A204.1 (cell line): ENCODE measurements around the gene SLC2A9.
"Not testable (repeated sequence)": the region's sequence is repeated elsewhere in the genome, so short reads cannot be mapped to it uniquely, and the experiment has no call there.

Experiments
- FAIRE-seq: peaks from 2 replicates; lab custom pipeline; 2012; peaks lifted over from hg19 to GRCh38; lab: Jason Lieb, UNC

SLC2A9 gene

DNA sequence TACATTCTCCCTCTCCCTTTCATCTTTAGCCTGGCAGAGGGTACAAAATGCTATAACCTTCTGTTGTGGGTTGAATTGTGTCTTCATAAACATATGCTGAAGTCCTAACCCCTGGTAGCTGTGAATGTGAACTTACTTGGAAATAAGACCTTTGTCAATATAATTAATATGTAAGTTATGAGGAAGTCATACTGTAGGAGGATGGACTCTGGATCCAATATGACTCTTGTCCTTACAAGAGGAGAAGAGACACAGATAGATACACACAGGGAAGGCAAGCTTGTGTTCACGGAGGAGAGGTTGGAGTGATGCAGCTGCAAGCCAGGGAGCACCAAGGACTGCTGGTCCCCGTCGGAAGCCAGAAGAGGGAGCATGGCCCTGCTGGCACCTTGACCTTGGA is 94.7 kb downstream of the SLC2A9 start:
- FAIRE-seq: no peak

DNA sequence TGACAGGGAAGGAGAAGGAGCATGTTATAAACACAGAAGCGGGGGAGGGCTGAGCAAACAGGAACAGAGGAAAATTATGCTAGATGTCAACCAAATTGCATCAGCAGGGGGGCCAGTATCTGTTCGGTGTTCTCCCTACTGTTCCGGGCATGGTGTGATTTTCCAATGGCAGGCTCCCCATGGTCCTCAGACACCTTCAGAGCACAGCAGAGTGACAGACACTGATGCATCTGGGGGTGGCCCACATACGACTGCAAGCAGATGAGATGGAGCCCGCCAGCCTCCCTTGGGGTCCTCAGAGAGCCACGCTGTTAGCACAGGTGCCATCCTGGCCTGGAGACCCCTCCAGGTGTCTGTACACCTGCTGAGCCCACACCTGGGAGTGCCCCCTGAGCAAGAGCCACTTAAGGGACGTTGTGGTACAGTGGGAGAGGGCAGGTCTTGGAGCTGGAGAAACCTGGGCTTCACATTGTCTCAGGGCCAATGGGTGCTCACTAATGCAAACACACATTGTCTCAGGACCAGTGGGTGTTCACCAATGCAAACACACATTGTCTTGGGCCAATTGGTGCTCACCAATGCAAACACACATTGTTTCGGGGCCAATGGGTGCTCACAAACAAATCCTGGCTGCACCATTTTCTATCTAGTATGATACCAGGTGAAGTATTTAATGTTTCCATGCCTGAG is 95.4 kb downstream of the SLC2A9 start:
- no peak for FAIRE-seq

DNA sequence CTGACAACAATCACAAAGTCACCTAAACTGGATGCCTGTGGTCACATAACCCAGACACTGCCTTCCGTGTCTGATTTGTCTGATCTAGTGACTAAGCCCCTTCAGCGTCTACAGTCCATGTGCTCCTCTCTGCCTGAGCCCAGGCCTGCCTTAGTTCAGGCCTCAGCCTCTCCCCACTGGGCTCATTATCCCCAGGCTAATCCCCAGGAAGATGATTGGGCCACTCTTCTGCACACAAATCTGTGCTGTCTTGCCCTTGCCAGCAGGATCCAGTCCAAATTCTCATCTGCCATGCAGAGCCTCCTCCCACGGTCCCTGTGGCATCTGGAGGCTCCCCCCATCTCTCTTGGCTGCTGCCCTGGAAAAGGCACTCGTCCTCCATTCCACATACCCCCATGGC is 96.5 kb downstream of the SLC2A9 start:
- FAIRE-seq: no peak

DNA sequence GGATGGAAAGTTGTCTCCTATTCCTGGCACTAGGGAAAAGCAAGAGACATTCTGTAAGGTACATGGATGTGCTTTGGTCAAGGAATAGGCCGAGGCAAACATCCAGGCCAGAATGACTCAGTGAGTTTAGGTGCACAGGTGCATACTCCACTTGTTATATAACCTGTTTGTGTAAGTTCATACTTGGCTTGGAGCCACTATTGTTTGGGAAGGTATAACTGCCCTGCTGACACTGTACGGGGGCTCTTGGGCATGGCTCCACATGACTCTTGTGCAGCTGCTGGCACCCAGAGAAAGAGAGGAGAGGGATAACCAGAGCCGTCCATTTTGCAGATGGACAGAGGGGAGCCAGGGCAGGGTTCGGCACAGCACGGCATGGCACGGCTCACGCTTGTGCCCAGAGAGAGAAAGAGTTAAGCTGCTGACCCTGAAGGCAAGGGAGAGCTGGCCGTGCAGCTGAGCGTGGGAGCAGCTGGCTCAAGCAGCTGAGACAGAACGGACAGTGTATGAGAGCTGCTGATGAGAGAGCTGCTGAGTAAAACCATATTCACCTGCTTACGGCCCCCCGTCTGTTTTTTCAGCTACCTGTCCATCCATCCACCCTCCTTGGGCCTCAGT is 98.0 kb downstream of the SLC2A9 start:
- no peak for FAIRE-seq

DNA sequence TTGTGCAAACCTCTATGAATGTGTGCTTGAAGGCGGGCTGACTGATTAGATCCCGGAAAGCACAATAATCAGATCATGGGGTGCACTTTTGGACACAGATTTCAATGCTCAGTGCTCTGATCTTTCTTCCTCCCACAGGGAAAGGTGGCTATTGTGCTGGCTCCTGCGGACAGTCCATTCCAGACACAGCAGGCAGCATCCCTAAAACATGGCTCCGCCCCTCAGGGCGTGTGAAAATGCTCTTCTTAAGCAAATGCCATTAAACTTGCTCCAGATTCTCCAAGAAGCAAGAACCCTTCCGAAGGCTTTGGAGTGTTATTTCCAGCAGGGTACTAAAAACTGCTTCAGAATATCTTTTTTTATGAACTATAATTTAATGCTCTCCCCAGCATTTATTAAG is 100.0 kb downstream of the SLC2A9 start:
- no peak for FAIRE-seq

DNA sequence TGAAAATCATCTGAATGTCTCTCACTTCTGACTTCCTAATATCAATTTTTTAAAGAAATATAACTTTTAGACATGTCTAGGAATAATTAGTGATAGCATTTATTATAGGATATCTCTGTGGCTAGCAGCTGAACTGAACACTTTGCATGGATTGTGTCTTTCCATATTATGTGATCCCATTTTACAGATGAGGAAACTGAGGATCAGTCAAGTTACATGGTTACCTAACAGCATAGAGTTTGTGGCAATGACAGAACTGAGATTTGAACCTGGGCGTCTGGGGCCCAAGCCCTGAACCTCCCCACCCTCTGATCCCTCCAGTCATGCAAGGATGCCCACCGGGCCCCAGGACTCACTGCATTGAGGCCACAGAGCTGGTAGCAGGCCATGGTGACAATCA is 101.3 kb downstream of the SLC2A9 start:
- no peak for FAIRE-seq

DNA sequence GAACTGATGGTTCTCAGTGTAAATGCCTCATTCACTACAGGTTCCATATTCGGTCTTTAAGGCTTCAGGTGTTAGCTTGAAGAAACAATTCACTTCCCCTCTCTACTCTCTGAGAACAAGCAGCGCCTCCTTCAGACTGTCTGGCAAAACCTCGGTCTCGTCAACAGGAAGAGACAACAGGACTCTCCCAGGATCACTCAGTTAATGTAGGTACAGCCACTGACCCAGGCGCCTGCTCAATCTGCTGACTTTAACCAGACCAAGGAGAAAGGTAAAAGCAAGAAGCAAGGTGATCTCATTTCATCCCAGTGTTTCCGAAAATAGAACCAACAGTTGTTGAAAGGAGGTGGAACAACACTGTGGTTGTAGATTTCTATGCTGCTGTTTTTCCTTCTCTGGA is 102.2 kb downstream of the SLC2A9 start:
- FAIRE-seq: no peak

DNA sequence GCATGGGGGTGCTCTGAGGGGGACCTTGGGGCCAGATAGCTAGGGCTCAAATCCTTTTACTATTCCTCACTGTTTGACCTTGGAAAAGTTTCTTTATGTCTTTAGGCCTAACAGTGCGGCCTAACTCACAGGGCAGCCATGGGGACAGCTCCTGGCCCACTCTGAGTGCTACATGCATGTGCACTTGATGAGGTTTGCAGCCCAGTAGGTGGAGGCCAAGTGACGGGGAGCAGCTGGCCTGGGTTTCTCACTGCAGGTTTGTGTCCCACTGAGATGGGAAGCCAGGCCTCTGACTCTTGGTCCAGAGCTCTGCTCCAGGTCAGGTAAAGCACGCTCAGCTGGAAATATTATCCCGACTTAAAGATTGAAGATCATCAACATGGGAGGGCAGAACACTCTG is 102.8 kb downstream of the SLC2A9 start:
- FAIRE-seq: no peak

DNA sequence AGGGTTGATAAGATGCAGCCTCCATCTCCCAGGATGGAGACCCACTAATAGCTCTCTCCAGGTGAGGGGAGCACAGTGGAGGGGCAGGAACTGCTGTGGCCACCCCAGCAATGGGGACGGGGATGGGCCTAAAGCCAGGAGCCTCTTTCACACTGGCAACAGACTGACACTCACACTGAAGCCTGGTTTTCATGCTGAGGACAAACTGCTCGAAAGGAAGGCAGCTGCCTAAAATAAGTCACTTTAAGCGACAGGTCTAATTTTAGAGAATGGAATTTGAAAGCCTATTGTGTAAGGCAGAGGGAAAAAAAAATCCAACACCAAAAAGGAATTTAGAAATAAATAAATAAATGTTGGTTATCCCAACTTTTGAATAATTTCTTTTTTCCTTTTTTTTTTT is 104.4 kb downstream of the SLC2A9 start:
- FAIRE-seq: no peak

DNA sequence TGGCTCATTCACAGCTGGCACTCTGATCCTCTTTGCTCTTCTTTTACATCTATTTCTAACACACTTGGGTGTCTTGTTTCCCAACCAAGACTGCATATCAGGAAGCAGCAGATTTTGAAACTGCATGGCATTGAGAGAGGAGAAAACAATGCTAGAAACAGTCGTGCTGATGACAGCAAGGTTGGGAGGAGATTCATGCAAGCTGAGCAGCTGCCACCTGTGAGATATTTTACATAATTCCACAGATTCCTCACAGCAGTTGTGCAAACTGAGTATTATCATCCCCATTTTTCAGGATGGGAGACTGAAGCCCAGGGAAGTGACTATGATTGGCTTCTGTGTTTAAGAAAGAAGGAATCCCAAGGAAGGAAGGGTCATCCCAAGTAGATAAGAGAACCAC is 105.0 kb downstream of the SLC2A9 start:
- FAIRE-seq: no peak

DNA sequence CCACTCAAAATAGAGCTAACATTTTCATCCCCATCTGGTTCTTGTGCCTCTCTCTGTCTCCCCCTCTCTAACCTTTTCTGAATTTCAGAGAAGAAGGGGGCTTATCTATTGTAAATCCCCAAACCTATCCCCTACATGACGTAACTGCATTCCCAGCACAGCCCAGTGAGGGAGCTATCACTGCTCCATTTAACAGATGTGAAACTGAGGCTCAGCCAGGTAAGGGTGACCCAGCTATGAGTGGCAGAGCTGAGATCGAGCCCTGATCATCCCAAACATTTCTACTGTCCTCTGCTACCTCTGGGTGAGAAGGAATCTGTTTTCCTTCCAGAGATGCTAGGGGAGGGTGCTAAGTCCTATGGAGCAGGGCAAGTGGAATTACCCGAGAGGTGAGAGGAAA is 107.5 kb downstream of the SLC2A9 start:
- FAIRE-seq: no peak

DNA sequence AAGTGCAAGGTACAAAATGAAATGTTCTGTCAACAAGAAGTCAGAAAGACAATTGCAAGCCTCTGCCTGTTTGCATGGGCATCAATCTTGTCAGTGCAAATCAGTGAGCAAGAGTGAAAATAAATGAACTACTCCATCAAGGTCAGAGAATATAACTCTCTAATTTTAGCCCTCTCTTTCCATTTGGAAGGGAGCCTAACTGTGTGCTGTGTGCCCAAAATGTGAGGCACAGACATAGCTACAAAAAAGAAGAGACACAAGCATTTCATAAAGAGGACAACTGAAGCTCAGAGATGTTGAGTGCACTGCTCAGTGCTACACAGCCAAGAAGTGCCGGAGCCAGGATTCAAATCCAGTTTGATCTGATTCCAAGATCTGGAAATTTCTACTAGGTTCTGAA is 114.3 kb downstream of the SLC2A9 start:
- FAIRE-seq: no peak

DNA sequence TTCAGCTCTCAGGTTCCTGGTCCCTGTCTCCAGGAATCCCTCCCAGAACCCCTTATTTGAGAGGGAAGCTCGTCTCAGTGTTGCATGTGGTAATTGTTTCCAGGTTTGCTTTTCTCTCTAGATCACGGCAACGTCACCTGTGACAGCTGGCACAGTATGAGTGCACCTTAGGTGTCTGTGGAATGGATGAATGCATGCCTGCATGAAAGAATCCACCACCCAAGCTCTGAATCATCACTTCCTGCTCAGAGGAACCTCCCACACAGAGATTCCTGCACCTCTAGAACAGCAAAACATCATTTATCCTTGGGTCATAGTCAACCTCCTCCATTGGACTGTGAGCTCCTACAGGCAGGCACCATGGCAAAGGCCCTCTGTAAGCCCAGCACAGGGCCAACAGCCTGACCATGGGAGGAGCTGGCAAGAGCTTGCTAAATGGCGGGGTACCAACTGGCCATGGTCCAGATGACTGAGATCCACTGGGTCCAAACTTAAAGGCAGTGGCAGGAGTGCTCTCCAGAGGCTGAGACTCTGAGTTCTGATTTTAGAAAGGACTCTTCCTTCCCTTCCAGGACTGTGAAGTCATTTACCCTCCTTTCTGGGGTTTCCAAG is 116.2 kb downstream of the SLC2A9 start:
- FAIRE-seq: no peak

DNA sequence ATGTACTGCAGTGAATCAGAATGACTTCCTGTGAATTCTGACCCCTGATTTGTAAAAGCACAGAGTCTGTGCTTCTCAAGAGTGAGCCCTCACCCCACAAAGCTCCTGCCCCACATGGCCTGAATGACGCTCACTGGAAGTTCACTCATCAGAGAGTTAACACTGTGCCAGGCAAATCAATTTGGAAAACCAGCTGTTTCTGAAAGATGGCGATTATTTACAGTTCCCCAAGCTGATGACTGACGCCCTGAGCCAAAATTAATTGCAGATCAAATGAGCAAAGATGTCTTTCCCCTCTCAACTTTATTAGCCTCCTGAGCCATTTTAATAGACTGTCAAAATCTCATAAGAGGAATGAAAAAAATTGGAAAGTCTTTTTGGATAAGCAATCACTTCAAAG is 118.0 kb downstream of the SLC2A9 start:
- no peak for FAIRE-seq

DNA sequence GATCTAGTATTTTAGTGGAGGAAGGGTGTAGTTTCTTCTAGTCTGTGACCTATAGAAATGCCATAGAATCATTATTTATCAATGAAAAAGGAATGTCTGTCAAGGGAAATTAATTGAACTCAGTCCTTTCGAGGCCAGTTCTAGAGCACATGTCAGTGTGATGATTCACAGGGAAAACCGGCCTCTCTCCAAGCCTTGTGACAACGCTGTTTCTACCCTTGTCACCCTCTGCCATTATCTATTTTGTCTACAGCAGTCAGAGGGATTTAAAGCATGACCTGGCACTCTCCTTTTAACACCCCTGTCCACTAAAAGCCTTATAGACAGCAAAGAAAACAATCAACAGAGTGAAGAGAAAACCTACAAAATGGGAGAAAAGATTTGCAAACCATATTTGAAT is 120.0 kb downstream of the SLC2A9 start:
- FAIRE-seq: no peak

DNA sequence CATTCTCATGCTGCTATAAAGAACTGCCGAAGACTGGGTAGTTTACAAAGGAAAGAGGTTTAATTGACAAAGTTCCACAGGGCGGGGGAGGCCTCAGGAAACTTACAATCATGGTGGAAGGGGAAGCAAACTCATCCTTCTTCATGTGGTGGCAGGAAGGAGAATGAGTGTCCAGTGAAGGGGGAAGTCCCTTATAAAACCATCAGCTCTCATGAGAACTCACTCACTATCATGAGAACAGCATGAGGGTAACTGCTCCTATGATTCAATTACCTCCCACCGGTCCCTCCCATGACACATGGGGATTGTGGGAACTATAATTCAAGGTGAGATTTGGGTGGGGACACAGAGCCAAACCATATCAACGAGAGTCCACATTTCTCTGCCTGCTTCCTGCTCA is 120.7 kb downstream of the SLC2A9 start:
- FAIRE-seq: not testable (repeated sequence)

DNA sequence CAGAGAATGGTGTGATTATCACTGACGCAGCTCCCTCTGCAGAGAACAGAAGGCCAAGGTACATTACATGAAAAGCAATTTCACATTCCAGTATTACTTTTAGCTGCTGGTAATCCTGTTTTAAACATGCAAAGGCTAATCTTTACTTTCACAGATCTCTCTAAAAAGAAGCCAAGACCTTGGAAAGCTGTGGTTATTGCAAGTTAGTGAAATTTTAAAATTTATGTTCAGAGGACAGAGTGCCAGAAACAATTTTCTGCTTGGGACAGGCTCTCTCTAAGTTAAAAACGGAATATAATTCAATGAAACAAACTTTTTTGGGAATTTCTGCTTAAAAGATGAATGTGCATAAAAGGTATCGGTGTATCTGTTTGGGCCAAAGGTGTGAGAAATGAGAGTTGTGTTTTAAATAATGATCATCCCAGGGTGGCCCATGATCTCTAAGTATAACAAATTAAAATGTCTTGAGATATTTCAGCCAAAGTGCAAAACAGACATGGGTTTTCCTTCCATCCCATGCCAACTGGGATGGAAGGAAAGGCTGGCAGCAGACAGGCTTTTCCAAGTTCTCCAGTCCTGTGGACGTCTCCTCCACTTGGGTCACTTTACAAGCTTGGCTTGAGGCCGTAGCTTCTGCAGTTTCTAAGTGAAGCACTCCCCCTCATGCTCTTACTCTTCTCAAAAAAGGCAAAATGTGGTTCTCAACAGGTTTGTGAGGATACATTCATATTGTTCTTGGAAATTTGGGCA is 121.8 kb downstream of the SLC2A9 start:
- FAIRE-seq: no peak

DNA sequence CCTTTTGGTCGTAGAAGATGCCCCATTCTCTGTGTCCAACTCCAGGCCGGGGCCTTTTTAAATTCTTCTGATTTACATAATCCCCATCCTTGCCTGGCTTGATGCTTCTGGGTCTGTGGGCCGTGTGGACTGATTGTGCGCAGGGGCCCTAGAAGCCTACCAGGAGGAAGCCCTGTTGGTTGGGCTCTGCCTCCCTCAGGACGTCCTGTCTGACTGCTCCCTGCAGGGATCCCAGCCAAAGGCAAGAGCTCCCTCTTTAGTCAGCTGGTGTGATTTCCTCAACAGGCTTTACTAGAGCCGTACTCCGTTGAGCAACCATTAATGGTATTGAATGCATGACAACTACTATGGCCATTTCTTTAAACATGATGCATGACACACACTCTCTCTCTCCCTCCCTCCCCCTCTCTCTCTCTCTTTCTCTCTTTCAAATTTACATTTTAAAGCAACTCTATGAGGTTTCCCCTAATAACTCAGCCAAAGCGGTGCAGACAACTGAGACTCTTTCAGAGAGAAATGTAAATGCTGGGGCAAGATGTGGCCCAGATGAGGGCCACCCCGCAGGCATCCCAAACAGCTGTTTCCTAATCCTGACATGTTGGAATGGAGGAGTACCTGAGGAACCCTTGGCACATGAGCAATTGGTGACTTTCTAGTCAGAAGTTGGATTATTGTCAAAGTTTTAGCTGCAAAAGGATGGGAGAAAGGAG is 122.5 kb downstream of the SLC2A9 start:
- no peak for FAIRE-seq

DNA sequence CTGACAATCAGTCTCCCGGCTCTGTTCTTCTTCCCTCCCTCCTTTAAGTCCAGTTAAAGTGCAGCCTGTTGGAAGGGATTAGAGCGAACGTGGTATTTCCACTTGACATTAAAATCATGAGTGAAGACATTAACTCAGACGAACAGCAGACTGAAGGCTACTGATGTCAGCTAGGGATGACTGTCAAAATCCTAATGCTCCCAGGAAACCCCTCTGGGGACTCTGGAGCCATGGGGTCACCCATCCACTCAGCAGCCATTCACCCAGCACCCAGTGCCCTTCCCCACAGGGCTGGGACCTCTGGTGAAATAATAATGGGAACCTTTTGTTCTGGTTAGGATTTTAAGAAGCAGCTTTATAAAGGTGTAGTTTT is 126.0 kb downstream of the SLC2A9 start:
- no peak for FAIRE-seq

DNA sequence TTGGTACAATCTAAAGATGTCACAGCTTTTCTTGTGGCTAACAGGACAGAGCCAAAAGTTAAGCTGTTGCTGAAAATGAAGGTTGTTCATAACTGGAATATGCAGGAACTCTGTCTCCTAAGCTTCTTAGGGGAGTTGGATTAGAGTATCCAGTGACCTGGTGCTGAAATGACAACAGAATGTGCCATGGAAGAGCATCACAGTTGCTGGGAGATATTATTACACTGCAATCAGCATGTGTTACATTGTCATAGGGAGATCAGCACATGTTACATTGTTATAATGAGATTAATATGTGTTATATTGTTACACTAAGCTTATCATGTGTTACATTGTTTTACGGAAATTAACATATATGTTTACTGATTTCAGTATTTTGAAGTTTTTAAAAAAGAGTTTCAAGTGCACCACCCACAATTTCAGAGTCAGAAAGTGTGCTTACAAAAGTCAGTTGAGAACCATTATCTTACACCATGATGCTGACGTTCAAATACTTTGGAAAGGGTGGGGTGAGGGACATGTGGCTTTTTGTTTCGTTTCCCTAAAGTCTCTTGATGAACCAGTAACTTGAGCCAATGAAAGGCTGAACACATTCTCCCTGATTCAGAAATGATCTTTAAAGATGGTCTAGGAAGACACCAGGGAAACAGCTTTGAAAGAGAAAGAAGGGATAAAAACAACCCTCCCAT is 126.5 kb downstream of the SLC2A9 start:
- no peak for FAIRE-seq

DNA sequence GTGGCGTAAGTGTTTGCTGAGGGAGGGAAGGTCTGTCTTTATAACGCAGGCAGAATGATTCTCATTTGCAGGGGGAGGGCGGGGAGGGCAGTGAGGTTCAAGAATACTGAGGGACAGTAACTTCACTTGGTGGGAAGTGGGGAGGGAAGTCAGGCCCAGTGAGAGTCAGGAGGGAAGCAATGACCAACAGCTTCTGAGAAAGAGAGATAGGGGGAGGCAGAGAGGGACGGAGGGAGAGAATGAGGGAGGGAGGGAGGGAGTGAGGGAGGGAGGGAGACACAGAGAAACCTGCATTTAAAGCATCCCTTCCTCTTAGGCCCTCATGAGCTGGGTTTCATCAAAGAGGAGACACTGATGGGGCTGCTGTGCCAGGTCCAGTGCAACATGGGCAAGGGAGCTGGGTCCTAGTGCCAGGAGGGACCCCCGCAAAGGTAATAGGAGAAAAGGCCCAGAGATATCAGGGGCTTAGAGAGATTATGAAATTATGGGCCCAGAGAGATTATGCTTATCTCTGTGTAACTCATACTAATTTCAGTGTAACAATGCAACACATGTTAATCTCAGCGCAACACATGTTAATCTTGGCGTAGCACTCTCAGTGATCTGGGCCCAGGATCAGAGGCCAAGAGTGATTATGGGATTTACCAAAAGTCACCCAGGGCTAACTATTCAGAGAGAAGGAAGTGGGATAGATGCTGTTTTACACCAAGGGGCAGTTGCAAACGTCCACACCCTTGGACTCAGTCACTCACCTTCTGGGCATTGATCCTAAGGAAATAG is 127.8 kb downstream of the SLC2A9 start:
- FAIRE-seq: no peak
